K562 (cell line): Measurements from ENCODE around the gene MAD2L1BP. TPM values are rescaled to one million over a fixed set of nuclear protein-coding genes. Genes with fewer than 3 reads are reported as not detected.

ENCODE experiments used
- CEBPG ChIP-seq, 3 experiments: fragments of 200-800 bp in 1 of 3; sonication (Bioruptor generic) in 1 of 3; sonication (generic) in 1 of 3; formaldehyde crosslinking in 1 of 3; IDR thresholded peaks in 2 of 3; conservative IDR thresholded peaks in 1 of 3; 2 replicates each; pipeline versions ENCODE4 v1.6.1 to v1.8.0; 2016 to 2022; ENCODE audit warnings: missing compliant biosample characterization in 2 of 3, missing genetic modification characterization in 2 of 3, mild to moderate bottlenecking in 1 of 3, missing genetic modification reagents in 1 of 3
- HNRNPL ChIP-seq: fragments of 200-400 bp; formaldehyde crosslinking; IDR thresholded peaks from 2 replicates; pipeline ENCODE4 v1.6.1; 2017; ENCODE audit warnings: low read depth, mild to moderate bottlenecking, low read length
- NFE2L1 ChIP-seq: fragments of 450-650 bp; IDR thresholded peaks from 2 replicates; pipeline ENCODE4 v1.6.1; 2016; ENCODE audit warnings: missing genetic modification characterization, low read depth, mild to moderate bottlenecking, missing compliant biosample characterization, moderate library complexity, borderline replicate concordance
- NFIC ChIP-seq: fragments of 450-650 bp; IDR thresholded peaks from 2 replicates; pipeline ENCODE4 v1.6.1; 2017; ENCODE audit warnings: mild to moderate bottlenecking, inconsistent platforms
- POLR2B ChIP-seq: fragments of 450-650 bp; IDR thresholded peaks from 2 replicates; pipeline ENCODE4 v1.6.1; 2018; ENCODE audit warnings: low read depth; ENCODE audit not compliant: partially characterized antibody
- ZNF174 ChIP-seq: fragments of 250-450 bp; sonication (Bioruptor Pico); IDR thresholded peaks from 2 replicates; pipeline ENCODE4 v1.4.0; 2020; ENCODE audit warnings: mild to moderate bottlenecking
- polyA plus RNA-seq, 8 experiments: library from polyadenylated mRNA; depleted of rRNA in 4 of 8; stranded (reverse) in 5 of 8; unstranded in 3 of 8; fragments of >200 nt; fragmentation: Nextera tagmentation in 2 of 8; fragmentation: Illumina TruSeq in 1 of 8; extraction: Ambion mirVana in 2 of 8; extraction: Trizol in 1 of 8; gene quantifications; 2 replicates each; pipeline versions ENCODE4 v1.2.1 to v1.2.3, GENCODE V29; 2011 to 2014; ENCODE audit warnings: inconsistent platforms in 1 of 8, missing spikeins in 1 of 8
- total RNA-seq, 7 experiments: library from RNA; depleted of rRNA in 6 of 7; stranded (reverse); fragments of >200 nt in 6 of 7; fragmentation: Illumina TruSeq in 2 of 7; extraction: Trizol in 2 of 7; gene quantifications; 2 replicates each; pipeline versions ENCODE4 v1.2.1 to v1.2.3, GENCODE V29; 2011 to 2021; ENCODE audit warnings: low replicate concordance in 1 of 7
- TF ChIP-seq, protein P1 (sequence below): IDR thresholded peaks from 2 replicates; pipeline ENCODE4 v1.6.1; 2016; ENCODE audit warnings: missing genetic modification characterization, missing compliant biosample characterization
- TF ChIP-seq, protein P2 (sequence below): sonication (generic); formaldehyde crosslinking; IDR thresholded peaks from 2 replicates; pipeline ENCODE4 v1.9.0; 2022; ENCODE audit warnings: mild to moderate bottlenecking, missing genetic modification reagents
- TF ChIP-seq, protein P3 (sequence below): sonication (generic); formaldehyde crosslinking; IDR thresholded peaks from 2 replicates; pipeline ENCODE4 v1.8.0; 2023; ENCODE audit warnings: missing genetic modification reagents, mild to moderate bottlenecking, borderline replicate concordance
- TF ChIP-seq, protein P4 (sequence below): fragments of 250-450 bp; sonication (Bioruptor Pico); IDR thresholded peaks from 2 replicates; pipeline ENCODE4 v1.4.0; 2020; ENCODE audit warnings: mild to moderate bottlenecking
- TF ChIP-seq, protein P5 (sequence below): fragments of 250-450 bp; sonication (Bioruptor Pico); IDR thresholded peaks from 2 replicates; pipeline ENCODE4 v1.4.0; 2020
- TF ChIP-seq, protein P6 (sequence below): fragments of 450-650 bp; formaldehyde crosslinking; IDR thresholded peaks from 2 replicates; pipeline ENCODE4 v1.4.0; 2020; ENCODE audit warnings: mild to moderate bottlenecking, moderate library complexity

Gene MAD2L1BP
- total and polyA plus RNA-seq, 9 of the 15 experiments (the other 6 are each of a cell fraction or from before 2014, with no cell fraction given), result 69.7 to 321 (median 111) TPM

DNA sequence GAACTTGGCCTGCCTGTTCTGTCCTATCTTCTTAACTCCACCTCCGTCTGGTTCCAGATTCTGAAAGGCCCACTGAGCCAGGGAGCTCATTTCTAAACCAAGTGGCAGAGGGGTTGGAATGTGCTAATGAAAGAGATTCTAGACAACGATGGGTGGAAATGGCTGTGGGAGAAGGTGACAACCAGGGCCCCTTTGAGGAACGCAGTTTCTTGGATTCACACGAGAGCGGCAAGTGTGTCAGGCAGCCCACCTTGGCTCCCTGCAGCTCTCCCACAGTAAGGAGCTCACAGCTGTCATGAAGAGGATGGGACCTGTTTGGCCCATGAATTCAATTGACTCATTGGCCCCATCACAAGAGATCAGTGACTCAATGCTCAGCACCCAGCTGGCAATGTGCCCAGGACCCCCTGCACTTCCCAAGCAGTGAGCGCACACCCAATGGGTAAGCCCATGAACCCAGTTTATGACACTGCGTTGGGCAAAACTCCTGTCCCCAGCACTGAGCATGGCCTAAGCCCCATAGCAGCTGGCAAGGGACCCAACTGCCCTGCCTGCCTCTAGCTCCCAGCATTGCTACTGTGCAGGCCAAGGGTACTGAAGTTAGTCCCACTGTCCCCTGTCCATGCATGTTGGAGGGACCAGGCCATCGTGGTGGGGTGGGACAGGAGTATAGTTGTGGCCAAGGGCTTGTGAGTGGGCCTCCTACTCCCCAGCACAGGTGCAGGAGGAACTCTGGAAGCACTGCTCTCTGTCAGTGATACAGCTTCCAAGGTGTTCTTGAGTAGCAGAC lies 35.6 kb downstream of the MAD2L1BP start (continued):
- TF ChIP-seq, protein P1, sequence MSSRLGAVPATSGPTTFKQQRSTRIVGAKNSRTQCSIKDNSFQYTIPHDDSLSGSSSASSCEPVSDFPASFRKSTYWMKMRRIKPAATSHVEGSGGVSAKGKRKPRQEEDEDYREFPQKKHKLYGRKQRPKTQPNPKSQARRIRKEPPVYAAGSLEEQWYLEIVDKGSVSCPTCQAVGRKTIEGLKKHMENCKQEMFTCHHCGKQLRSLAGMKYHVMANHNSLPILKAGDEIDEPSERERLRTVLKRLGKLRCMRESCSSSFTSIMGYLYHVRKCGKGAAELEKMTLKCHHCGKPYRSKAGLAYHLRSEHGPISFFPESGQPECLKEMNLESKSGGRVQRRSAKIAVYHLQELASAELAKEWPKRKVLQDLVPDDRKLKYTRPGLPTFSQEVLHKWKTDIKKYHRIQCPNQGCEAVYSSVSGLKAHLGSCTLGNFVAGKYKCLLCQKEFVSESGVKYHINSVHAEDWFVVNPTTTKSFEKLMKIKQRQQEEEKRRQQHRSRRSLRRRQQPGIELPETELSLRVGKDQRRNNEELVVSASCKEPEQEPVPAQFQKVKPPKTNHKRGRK, result no peak
- TF ChIP-seq POLR2B, result peak; percentile 32
- TF ChIP-seq ZNF174 (CRISPR knock-in tag), result no peak
- no peak for TF ChIP-seq NFE2L1 (tag)
- TF ChIP-seq, protein P2, sequence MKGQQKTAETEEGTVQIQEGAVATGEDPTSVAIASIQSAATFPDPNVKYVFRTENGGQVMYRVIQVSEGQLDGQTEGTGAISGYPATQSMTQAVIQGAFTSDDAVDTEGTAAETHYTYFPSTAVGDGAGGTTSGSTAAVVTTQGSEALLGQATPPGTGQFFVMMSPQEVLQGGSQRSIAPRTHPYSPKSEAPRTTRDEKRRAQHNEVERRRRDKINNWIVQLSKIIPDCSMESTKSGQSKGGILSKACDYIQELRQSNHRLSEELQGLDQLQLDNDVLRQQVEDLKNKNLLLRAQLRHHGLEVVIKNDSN (CRISPR knock-in tag), result no peak
- no peak for TF ChIP-seq CEBPG (CRISPR knock-in tag; IDR thresholded peaks at IDR 0.05)
- no peak for TF ChIP-seq CEBPG (tag; conservative IDR thresholded peaks at IDR 0.05 in 1 of 2, IDR thresholded peaks at IDR 0.05 in 1 of 2)
- TF ChIP-seq, protein P3, sequence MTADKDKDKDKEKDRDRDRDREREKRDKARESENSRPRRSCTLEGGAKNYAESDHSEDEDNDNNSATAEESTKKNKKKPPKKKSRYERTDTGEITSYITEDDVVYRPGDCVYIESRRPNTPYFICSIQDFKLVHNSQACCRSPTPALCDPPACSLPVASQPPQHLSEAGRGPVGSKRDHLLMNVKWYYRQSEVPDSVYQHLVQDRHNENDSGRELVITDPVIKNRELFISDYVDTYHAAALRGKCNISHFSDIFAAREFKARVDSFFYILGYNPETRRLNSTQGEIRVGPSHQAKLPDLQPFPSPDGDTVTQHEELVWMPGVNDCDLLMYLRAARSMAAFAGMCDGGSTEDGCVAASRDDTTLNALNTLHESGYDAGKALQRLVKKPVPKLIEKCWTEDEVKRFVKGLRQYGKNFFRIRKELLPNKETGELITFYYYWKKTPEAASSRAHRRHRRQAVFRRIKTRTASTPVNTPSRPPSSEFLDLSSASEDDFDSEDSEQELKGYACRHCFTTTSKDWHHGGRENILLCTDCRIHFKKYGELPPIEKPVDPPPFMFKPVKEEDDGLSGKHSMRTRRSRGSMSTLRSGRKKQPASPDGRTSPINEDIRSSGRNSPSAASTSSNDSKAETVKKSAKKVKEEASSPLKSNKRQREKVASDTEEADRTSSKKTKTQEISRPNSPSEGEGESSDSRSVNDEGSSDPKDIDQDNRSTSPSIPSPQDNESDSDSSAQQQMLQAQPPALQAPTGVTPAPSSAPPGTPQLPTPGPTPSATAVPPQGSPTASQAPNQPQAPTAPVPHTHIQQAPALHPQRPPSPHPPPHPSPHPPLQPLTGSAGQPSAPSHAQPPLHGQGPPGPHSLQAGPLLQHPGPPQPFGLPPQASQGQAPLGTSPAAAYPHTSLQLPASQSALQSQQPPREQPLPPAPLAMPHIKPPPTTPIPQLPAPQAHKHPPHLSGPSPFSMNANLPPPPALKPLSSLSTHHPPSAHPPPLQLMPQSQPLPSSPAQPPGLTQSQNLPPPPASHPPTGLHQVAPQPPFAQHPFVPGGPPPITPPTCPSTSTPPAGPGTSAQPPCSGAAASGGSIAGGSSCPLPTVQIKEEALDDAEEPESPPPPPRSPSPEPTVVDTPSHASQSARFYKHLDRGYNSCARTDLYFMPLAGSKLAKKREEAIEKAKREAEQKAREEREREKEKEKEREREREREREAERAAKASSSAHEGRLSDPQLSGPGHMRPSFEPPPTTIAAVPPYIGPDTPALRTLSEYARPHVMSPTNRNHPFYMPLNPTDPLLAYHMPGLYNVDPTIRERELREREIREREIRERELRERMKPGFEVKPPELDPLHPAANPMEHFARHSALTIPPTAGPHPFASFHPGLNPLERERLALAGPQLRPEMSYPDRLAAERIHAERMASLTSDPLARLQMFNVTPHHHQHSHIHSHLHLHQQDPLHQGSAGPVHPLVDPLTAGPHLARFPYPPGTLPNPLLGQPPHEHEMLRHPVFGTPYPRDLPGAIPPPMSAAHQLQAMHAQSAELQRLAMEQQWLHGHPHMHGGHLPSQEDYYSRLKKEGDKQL (CRISPR knock-in tag), result no peak
- TF ChIP-seq, protein P4, sequence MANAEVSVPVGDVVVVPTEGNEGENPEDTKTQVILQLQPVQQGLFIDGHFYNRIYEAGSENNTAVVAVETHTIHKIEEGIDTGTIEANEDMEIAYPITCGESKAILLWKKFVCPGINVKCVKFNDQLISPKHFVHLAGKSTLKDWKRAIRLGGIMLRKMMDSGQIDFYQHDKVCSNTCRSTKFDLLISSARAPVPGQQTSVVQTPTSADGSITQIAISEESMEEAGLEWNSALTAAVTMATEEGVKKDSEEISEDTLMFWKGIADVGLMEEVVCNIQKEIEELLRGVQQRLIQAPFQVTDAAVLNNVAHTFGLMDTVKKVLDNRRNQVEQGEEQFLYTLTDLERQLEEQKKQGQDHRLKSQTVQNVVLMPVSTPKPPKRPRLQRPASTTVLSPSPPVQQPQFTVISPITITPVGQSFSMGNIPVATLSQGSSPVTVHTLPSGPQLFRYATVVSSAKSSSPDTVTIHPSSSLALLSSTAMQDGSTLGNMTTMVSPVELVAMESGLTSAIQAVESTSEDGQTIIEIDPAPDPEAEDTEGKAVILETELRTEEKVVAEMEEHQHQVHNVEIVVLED (CRISPR knock-in tag), result no peak
- no peak for TF ChIP-seq HNRNPL
- peak; percentile 77 for TF ChIP-seq NFIC
- TF ChIP-seq, protein P5, sequence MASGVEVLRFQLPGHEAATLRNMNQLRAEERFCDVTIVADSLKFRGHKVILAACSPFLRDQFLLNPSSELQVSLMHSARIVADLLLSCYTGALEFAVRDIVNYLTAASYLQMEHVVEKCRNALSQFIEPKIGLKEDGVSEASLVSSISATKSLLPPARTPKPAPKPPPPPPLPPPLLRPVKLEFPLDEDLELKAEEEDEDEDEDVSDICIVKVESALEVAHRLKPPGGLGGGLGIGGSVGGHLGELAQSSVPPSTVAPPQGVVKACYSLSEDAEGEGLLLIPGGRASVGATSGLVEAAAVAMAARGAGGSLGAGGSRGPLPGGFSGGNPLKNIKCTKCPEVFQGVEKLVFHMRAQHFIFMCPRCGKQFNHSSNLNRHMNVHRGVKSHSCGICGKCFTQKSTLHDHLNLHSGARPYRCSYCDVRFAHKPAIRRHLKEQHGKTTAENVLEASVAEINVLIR (CRISPR knock-in tag), result no peak
- TF ChIP-seq, protein P6, sequence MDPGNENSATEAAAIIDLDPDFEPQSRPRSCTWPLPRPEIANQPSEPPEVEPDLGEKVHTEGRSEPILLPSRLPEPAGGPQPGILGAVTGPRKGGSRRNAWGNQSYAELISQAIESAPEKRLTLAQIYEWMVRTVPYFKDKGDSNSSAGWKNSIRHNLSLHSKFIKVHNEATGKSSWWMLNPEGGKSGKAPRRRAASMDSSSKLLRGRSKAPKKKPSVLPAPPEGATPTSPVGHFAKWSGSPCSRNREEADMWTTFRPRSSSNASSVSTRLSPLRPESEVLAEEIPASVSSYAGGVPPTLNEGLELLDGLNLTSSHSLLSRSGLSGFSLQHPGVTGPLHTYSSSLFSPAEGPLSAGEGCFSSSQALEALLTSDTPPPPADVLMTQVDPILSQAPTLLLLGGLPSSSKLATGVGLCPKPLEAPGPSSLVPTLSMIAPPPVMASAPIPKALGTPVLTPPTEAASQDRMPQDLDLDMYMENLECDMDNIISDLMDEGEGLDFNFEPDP (CRISPR knock-in tag), result no peak
